DMS 273 treated with DMSO at 0.1 percent for 48 hours (cell line): ENCODE measurements around the gene STEEP1.

ENCODE experiments used
- DNase-seq: peaks from one replicate; lab custom pipeline; 2025; lab: John Stamatoyannopoulos, UW

The STEEP1 gene

DNA sequence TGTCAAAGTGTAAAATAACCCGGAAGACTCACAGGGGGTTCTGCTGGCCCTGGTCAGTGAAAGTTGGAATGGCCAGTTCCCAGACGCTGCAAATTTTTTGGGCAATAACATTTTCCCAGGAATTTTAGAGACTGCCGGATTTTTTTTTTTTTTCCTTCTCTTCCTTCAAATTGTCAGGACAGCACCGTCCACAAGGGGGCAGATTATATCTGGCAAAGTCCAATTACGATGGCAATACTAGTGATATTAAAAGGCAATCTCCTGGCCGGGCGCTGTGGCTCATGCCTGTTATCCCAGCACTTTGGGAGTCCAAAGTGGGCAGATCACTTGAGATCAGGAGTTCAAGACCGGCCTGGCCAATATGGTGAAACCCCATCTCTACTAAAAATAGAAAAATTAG, 76.5 kb downstream of the STEEP1 start:
- no peak for DNase-seq
